Activated T-cell treated with anti-CD3 and anti-CD28 coated beads for 24 hours (primary cell): ENCODE results near the gene GOPC.
"Not testable (repeated sequence)": the region's sequence is repeated elsewhere in the genome, so short reads cannot be mapped to it uniquely, and the experiment has no call there.

Experiments used
- DNase-seq: peaks from one replicate; pipeline ENCODE4 v3.0.0-alpha.2; 2020; ENCODE audit warnings: low read depth

Gene GOPC

GRCh38 chr6:117602151-117602898 is at the start of gene GOPC:
TSS of gene GOPC (minus strand) at chr6:117602511. CDS start at chr6:117602288, 223 bp downstream.
- peak; percentile 90 for DNase-seq

- not testable (repeated sequence) for DNase-seq
These were observed 49.7 kb upstream of the GOPC start for GRCh38 chr6:117651984-117652383.

DNA sequence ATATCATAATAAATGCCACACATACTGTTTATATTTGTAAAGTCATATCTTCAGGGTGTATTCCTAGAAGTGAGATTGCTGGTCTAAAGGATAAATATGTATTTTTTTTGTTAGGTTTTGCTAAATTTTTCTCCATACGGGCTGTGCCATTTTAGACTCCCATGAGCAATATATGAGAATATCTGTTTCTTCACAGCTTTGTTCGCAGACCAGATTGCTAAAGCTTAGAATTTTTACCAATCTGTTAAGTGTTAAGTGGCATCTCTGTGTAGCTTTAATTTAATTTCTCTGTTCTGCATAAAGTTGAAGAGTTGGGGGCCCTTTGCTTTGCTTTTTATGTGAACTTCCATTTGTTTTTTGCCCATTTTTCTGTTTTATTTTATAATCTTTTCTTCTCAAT is 40.7 kb upstream of the GOPC start:
- DNase-seq: no peak

DNA sequence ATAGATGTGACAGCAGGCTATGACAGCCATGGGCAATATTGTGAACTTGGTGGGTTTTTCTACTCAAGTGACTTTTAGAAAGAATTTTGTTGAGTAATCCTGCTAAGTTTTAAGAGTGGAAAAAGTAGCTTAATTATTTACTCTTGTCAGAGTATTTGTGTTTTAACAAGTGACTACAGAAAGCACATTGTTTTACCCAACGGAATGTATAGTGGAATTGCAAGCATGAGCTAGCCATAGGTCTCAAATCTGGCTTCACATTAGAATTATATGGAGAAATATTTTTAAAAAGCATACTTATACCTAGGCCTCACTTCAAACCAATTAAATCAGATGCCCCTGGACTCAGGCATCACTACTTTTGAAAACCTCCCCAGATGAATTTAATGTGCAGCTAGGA is 35.5 kb upstream of the GOPC start:
- DNase-seq: no peak

GRCh38 chr6:117629119-117629660 is 26.9 kb upstream of the GOPC start:
- DNase-seq: no peak

GRCh38 chr6:117627533-117627932 is 25.2 kb upstream of the GOPC start:
- no peak for DNase-seq

DNA sequence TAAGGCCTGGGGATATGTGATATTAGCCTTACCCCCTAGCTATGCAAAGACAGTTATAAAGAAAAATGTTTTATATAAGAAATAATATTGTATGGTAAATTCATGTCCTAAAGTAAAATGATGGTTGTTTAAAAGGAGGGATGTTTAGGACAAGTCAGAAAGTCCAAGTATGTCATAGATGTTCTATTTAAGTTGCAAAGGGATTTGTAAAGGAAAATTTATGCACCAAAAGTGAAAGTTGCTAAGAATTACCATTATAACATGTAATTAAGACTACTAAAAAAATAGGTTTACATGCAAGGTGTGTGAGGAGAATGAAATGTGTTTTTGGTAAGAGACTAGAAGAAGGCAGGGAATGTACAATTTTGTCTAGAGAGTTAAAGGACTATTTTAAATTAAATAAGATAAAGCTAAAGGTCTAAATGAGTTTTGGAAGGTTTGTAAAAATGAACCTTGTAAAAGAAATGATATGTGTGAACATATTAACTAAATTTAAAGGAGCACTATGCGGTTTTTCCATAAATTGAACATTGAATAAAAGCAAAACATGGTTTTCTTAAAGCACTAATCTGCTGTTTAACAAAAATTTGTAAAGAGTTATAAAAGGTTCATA is 22.7 kb upstream of the GOPC start:
- DNase-seq: no peak

- DNase-seq: no peak
These were observed 16.9 kb upstream of the GOPC start for GRCh38 chr6:117619178-117619577.

DNA sequence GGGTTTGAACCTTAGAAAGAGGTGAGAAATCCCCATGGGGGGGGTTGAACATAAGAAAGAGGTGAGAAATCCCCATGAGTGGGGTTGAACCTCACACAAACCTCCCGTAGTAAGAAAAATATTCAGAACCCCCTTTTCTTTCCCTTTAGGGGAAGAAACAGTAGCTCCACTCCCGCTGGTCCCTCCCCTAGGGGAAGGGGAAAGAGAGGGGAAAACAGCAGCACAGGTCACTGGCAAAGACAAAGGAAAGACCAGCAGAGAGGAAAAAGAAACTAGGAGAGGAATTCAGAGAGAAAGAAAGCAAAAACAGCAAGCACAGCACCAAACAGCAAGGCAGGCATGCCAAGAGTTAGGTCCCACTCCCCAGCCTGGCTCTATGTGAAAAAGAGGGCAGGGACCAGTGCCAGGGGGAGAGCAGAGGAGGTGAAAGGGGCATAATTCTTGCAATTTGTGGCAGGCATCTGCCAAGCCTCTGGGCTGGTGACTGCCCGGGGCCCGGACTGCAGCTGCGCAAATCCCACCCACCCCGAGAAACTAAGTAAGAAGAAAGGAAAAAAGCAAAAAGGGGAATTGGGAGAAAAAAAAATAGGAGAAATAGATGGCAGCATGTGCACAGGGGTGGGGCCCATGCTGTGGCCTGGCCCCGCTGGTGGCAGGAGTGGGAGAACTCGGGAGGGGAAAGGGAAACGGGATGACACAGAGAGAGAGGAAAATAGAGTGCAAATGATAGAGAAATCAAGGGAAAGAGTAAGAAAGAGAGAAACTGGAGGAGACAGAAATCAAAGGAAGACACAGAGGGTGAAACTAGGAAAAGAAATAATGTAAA is 15.1 kb upstream of the GOPC start:
- no peak for DNase-seq

- peak; percentile 35 for DNase-seq
These were observed 14.3 kb upstream of the GOPC start for GRCh38 chr6:117616391-117617209.

DNA sequence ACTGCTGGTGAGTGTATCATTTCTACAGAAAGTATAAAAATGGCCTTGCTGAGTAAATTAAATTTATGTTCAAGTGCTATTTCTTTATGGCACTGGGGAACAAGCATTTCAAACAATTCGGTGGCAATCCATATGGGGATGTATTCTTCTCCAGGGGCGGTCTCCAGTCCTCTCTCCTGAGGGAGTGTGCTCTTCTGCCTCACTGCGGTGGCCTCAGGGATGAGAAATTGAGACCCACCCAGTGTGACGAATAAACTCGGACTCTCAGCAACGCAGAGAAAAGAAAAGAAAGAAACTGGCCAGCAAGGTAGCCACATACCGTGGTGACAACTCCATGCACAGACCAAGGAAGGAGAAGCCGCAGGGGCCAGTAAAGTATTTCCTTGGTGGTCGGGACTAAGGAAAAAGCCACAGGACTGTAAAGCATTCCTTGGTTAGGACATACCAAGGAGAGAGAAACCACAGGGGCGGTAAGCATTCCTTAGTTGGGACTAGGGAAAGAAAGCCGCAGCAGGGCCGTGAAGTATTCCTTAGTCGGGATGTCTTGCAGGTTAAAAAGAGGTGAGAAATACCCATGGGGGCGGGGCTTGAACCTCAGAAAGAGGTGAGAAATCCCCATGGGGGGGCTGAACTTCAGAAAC is 13.6 kb upstream of the GOPC start:
- DNase-seq: no peak

DNA sequence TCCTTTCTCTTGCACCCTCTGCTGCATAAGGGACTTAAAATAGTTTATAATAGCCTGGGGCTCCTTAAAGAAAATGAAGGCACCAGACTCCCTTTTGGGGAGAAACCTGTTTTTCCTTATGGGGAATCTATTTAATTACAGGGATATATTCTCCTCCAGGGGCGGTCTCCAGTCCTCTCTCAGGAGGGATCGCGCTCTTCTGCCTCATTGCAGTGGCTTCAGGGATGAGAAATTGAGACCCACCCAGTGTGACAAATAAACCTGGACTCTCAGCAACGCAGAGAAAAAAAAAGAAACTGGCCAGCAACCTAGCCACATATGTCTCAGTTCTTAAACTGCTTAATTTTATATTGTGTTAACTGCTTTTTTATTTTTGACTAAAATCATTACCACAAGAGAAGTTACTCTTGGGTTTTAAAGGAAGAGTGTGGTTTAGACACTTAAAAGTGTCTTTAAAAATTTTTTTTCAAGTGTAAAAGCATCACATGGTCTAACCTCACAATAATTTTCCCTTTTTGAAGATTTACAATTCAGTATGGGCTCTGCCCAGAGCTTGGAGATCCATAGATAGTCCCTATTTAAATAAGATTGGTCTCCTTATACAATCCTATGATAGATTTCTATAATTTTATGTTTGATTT is 11.7 kb upstream of the GOPC start:
- no peak for DNase-seq

DNA sequence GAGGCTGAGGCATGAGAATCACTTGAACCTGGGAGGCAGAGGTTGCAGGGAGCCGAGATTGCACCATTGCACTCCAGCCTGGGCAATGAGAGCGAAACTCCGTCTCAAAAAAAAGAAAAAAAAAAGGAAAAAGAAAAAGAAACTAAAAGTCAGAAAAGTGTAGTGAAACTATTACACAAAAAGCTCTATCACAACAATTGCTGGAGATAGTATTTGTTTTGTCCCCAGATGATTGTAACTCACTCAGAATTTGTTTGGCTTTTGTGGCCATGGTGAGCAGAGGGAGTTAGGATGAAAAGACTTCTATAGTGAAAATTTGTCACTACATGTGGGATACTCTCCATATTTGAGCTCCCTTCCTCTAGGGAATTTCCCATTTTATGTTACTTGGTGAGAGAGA is 5.2 kb upstream of the GOPC start:
- no peak for DNase-seq

DNA sequence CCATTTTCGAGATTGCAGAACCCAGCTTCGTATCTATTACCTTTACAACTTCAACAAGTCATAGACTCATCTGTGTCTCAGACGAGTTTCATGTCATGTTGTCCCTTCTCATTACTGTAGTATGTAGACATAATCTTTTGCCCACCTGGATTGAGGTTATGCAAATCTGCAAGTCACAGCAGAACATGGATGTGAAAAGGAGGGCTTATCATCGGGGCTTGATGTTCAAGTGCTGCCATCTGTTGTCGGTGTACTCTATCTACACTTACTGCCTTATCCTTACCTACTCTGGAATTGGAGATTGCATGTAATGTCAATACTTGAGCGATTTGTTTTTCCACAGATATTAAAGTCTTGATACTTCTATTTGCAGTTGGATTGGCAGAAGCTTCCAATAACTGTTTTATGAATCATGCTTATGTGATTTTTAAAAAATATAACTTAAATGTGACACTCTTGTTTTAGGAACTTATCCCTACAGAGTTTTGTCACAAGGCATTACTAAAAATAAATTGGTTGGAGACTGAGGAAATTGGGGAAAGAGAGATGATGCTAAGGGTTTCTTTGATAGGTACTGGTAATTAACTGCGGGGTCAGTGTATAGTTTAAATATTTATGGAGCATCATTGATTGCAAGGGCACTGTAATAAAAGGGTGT is 3.0 kb upstream of the GOPC start:
- peak; percentile 32 for DNase-seq

DNA sequence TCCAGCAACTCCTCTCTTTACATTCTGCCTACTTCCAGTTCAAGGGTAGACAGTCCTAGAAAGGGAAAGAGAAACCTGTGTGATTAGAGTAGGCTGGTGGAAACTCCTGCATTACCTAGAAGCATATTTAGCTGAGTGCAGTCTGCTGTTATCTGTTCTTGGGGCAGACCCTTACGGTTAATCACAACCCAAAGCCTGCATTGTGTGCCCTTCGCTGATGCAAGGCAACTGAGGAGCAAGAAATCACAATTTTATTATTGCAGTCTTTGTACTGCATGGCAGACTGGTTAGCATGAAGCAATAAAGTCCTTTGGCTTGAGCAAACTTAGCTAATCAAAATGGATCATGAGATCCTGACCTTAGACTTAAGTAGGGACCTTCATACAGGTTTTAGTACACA is 1.5 kb upstream of the GOPC start:
- DNase-seq: no peak

DNA sequence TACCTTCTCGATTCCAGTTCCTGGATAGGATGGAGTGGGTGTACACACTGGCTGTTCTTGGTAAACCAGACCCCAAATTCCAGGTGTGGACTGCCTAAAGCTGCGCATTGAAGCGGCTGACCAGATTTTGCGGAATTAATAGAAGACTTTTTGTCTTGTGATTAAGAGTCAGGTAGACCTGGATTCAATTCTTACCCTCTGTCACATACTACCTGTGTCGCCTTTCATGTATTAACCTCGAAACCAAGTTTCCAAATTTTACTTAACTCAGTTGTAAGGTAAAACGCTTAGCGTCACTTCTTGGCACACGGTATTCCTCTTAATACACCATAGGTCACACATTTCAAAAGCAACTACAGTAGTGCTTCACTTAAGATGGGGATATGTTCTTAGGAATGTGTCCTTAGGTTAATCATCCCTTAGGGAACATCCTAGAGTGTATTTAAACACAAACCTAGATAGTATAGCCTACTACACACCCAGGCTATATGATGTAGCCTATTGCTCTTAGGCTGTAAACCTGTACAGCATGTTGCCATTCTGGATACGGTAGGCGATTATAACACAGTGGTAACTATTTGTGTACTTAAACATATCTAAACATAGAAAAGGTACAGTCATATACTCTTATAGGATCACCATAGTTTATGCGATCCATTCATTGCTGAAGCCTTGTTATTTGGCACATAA is 733 bp upstream of the GOPC start:
- no peak for DNase-seq

DNA sequence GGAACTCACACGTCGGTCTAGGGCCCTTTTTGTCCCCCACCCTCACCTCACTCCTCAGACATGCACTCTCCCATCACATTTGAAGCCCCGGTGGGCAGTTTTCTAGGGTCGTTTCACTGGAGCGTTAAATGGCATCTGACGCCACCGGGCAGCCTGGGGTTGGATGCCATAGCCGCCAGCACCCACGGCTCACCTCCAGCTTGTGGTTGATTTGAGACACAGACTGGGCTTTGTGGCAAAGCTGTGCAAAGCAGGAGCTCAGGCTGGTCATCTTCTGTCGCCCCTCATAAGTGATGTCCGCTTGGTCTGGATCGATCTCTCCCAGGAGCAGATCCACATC is 530 bp downstream of the GOPC start:
- DNase-seq: peak; percentile 6

- no peak for DNase-seq
These were observed 2.1 kb downstream of the GOPC start for GRCh38 chr6:117600008-117600743.

- no peak for DNase-seq
These were observed 4.6 kb downstream of the GOPC start for GRCh38 chr6:117597755-117598154.
